Stimulated activated CD4-positive, alpha-beta T cell treated with anti-CD3 and anti-CD28 coated beads, Interleukin-1b, Interleukin-23, amount 100 ng/mL, for 1 hour (primary cell): Measurements from ENCODE around the gene SLBP.
A peak's percentile ranks its signal among the peaks of the same experiment; 100 is the strongest.

Source experiments
- DNase-seq, 2 donors: peaks; one replicate each; pipeline ENCODE4 v3.0.0-alpha.2; 2020; ENCODE audit warnings: low read depth in 2 of 2

The SLBP gene

GRCh38 chr4:1727117-1728031 lies 15.3 kb upstream of the SLBP start:
- DNase-seq = no peak

DNA sequence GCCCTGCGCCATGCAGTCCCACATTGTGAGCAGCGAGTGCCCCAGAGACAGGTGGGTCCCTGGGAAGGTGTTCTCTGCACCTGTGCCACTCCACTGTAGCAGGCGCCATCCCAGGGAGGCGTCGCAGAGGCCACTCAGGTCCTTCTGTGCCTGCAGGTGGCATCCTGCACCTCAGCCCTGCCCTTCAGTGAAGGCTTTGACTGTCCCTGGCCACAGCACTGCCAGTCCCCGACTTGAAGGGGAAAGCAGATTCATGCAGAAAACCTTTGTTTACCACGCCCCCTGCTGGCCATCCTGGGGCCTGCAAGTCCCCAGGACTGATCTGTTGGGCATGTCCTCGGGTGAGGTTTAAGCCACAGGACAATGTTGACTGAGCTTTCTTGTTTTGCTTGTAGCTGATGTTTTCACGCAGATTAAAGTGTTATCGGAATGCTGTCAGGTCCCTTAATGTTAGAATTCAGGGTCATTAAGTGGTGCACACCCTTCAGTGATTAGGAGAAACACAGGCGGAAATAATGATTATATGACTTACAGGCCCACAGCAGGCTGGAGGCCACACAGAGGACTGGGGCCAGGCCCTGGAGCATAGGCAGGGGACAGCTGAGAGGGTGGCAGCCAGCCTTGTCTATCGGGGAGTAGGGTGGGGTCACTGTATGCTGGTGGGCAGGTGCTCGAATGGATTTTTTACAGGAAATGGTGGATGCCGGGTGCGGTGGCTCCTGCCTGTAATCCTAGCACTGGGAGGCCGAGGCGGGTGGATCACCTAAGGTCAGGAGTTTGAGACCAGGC lies 14.2 kb upstream of the SLBP start:
- DNase-seq = peak; percentile 79 to 93

GRCh38 chr4:1725521-1725920 lies 13.4 kb upstream of the SLBP start:
- no peak for DNase-seq

DNA sequence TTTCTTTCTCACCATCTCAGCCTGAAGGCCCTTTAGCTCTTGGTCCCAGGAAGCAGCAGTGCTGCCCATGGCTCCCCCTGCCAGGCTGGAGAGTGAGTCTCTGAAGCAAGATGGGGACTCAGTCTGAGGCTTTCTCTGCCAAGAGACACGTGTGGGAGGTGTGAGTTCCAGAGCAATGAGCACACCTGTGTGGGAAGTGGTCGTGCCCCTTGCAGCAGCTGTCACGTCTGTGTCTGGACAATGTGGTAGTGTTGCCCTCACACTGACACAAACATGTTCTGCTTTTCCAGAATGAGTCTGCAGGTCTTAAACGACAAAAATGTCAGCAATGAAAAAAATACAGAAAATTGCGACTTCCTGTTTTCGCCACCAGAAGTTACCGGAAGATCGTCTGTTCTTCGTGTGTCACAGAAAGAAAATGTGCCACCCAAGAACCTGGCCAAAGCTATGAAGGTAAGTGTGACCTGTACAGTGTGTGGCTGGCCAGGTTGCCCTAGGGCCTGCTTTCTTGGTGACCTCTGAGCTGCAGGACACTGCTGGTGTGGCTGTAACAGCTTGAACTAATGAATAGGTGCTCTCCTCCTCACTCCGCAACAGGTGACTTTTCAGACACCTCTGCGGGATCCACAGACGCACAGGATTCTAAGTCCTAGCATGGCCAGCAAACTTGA lies 11.1 kb upstream of the SLBP start:
- no peak for DNase-seq

GRCh38 chr4:1722551-1723118 lies 10.5 kb upstream of the SLBP start:
- no peak for DNase-seq

DNA sequence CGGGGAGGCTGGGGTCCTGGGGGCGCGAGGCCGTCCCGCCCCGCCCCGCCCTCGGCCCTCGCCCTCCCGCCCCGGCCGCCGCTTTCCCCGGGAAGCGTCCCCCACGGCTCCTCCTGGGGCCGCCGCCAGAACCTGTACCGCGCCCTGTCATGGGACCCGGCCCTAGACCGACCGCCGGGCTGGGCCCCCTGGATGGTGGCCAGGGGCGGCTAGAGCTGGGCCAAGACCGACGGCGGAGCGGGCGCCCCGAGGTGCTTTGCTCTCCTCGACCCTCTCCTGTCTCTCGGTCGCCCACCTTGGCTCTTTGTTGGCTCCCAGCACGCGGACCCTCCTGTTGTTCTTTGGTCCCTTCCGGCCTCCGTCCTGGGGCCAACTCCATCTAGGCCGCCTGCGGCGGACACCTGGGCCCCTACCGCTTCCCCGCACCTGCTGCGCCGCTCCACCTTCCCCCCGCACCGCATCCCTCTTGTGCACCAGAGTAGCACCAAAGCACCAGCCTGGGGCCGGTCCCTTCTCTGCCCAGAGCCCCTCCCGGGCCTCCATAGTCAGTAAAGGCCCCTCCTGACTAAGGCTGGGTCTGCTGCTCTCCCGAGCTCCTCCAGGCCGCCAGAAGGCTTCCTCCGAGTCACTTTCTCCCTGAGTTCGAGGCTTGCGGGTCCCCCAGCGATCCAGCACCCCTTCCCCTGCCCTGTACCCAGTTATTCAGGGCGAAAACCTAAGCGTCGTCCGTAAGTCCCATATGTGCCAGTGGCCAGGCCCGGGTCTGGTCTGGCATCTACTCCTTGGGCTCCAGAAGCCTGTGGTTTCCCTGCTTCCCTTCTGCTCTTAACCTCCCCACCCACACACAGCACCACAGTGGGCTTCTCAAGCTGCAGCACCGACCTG lies 9.8 kb upstream of the SLBP start:
- DNase-seq = no peak

- peak; percentile 81 to 88 for DNase-seq
Observed at GRCh38 chr4:1721003-1721665, 9.0 kb upstream of the SLBP start, which contains the start of the genes TACC3 and TMEM129. TACC3 (plus strand) TSS chr4:1721521; CDS start chr4:1723422, 1,901 bp downstream. TMEM129 (minus strand) TSS chr4:1721323; CDS start chr4:1720837, 486 bp downstream.

DNA sequence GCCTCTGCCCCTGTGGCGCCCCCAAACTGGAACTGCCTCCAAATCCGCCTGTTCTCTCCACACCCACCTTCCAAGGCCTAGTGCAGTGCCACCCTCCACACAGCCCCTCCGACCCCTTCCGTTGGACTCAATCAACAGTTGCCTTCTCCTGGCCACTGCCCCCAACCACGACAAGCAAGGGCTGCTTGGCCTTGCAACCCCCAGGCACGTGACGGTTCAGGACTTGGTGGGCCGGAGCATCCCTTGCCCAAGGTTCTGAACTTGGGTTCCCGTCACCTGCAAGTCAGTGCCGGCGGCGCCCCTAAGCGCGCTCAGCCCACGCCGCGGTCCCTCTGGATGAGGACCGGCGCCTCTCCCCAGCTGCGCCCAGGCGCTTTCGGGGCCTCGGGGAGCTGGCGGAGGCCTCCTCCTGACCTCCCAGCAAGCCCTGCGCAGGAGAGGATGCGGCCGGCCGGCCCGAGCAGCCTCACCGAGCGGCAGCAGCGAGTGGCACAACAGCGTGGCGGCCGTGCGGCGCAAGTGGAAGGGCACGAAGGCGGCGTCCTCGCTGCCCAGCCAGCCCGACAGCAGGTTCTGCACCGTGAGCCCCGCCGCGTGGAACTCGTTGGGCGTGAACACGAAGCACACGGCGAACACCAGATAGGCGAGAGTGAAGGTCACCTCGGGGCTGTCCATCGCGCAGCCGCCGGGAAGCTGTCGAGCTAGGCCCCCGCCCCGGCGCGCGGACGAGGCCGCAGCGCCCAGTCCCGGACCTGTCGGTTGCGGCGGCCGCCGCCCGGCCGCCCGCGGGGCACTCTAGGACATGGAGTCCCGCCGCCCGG lies 8.3 kb upstream of the SLBP start:
- no peak for DNase-seq

- no peak for DNase-seq
Observed at GRCh38 chr4:1718095-1718850, 6.2 kb upstream of the SLBP start.

- DNase-seq = no peak
Observed at GRCh38 chr4:1717129-1718094, 5.3 kb upstream of the SLBP start.

DNA sequence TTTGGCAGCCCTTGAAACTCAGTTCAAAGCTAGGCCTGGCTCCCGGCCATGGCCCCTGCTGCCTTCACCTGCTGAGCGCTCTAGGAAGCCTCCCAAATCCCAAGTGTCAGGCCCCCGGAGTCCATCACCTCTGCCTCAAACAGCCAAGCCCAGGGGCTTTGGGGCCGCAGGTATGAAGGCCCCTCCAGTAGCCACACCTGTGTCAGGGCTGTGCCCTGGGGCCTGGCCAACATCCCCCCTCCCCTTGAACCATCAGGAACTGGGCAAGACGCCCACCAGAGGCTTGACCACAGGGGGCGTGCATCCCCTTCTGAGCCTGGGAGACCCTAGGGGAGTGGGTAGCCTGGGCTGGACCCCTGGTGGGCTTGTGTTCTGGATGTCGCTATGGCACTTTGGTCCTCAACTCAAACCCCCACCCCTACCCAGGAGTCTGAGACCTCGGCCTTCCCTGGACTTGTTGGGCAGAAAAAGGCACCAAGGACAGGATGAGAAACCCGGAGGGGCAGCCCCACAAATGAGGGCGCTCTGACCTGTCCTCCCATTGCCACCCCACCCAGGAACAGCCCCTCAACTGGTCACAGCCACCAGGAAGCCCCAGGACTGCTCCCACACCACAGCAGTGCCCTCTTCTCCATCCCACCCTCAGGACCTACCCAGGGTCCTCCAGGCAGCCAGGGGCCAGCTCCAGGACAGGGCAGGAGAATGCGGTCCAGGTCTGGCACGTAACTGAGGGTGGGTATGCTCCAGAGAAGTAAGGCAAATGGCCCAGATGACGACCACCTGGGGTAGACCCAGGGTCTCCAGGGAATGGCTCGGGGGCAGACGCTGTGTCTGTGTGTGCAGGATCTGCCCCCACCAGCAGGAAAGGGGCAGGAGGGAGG lies 4.2 kb upstream of the SLBP start:
- no peak for DNase-seq

DNA sequence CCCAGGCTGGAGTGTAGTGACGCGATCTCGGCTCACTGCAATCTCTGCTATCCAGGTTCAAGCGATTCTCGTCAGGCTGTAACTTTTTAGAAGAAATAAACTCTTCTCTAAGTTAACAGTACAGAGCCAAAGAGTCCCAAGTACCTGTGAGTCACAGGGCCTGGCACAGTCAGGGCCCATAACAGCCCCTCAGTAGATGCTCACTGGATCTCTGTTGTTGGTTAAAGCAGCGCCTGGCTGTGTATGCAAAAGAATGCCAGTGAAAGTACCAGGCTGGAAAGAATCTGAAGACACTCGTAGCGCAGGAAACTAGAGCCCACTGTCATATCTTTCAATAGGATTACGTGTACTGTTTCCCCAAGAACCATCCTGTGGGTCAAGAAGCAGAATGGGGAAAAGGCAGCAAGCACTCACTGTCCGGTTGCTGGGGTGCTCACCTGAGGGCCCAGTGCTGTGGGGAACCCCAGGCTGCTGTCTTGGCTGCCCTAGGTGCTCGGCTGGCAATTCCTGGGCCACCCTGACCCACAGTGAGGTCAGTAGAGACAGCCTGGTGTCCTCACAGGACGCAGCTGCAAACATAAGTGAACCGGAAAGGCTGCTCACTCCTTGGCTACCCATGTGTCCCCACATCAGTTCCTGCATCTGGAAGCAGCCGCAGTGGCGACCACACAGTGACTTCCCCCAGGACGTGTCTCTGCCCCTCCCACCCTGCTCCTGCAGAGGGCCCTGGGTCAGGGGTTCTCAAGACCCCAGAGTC lies 3.1 kb upstream of the SLBP start:
- no peak for DNase-seq

DNA sequence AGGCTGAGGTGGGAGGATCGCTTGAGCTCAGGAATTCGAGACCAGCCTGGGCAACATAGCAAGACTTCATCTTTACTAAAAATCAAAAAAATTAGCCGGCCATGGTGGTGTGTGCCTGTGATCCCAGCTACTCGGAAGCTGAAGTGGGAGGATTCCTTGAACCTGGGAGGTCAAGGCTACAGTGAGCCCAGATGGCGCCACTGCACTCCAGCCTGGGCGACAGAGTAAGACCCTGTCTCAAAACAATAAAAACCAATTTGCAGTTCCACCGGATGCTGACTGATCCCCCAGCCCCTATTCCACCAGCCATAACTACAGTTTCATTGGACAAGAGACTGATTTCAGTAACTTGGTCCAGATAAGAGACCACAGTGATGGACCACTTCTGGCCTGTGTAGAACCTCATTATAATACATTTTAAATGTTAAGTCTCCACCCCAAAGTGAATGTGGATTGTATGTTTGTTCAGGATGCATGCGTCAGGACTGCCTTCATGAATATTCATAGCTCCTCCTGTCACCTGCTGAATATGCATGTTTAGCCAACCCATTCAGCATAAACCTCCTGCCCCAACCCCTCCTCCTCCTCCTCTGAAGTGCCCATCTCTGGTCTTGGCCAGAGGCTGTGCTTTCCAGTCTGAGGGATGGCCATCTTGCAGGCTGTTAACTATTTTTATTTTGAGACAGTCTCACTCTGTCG lies 2.3 kb upstream of the SLBP start:
- DNase-seq = no peak

DNA sequence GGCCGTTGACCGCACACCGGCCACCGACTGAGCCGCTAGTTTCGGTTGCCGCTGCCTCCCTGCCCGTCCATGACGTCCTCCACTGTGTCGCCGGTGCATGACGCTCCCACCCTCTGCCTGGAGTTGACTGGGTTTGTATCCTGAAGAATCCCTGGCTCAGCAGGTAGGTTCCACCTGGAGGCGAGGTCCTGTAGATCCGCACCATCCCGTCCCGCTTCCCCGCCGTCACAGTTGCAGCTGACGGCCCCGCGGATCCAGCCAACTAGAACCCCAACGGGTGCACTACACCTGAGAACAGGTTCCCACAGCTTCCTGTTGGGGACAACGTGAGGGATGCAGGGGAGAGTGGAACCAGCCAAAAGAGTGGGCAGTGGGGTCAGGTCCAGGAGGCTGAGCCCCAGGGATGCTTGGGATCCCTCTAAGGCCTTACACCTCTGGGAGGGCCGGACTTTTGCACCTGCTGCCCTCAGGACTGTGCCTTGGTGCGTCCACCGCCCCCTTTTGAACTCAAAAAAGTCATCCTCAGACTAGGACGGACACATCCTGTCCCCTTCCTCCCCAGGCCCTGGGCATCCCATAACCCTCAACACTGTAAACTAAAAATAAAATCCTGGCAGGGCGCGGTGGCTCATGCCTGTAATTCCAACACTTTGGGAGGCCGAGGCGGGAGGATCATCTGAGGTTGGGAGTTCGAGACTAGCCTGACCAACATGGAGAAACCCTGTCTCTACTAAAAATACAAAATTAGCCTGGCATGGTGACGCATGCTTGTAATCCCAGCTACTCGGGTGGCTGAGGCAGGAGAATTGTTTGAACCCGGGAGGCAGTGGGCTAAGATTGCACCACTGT lies 1.1 kb upstream of the SLBP start:
- no peak for DNase-seq
